ENCODE measurements around the gene ADAM11.

ADAM11 gene

GRCh38 chr17:44775838-44776621, 17.2 kb downstream of the ADAM11 start:
- peak overlapping the region; percentile 80 for H3K4me2 ChIP-seq (ENCODE audit: low read depth, low read length, poor library complexity, severe bottlenecking)
- H4K20me1 ChIP-seq (ENCODE audit: low read depth, low read length) = no peaks in the 10 kb centered on the region
- H3K9me2 ChIP-seq (replicated peaks; ENCODE audit: insufficient read depth, low read length) = no peaks in the 10 kb centered on the region
- TF ChIP-seq CTCF (IDR thresholded peaks at IDR 0.05; ENCODE audit: insufficient read depth, low read length, poor library complexity, severe bottlenecking) (no peak), EZH2phosphoT487 (conservative IDR thresholded peaks at IDR 0.05; ENCODE audit: low read length) (no peak)
- H3K9me3 ChIP-seq (ENCODE audit: insufficient read depth, low read length) = no peaks in the 10 kb centered on the region
- H3K79me2 ChIP-seq (ENCODE audit: insufficient read depth, low read length) = no peaks in the 10 kb centered on the region
- H3K27ac ChIP-seq (ENCODE audit: low read depth, low read length) = no peak overlapping the region
- peak overlapping the region; percentile 49 for H3K9ac ChIP-seq (ENCODE audit: low read length)
- no peaks in the 10 kb centered on the region for H3K27me3 ChIP-seq (ENCODE audit: low read length)
- no peaks in the 10 kb centered on the region for H3K36me3 ChIP-seq (ENCODE audit: low read length)
- peak overlapping the region; percentile 81 for H2AFZ ChIP-seq (ENCODE audit: low read depth, low read length, severe bottlenecking)
- H3F3A ChIP-seq (ENCODE audit: insufficient read depth) = no peaks in the 10 kb centered on the region
- peak overlapping the region; percentile 32 for H3K4me3 ChIP-seq (ENCODE audit: insufficient read depth, low read length, poor library complexity, severe bottlenecking)

- no peak overlapping the region for H3K4me2 ChIP-seq (ENCODE audit: low read depth, low read length, poor library complexity, severe bottlenecking)
- H4K20me1 ChIP-seq (ENCODE audit: low read depth, low read length) = no peaks in the 10 kb centered on the region
- H3K27me3 ChIP-seq (ENCODE audit: low read length) = no peaks in the 10 kb centered on the region
- H3K36me3 ChIP-seq (ENCODE audit: low read length) = no peaks in the 10 kb centered on the region
- H3F3A ChIP-seq (ENCODE audit: insufficient read depth) = no peaks in the 10 kb centered on the region
- no peaks in the 10 kb centered on the region for H3K9me3 ChIP-seq (ENCODE audit: insufficient read depth, low read length)
- H3K79me2 ChIP-seq (ENCODE audit: insufficient read depth, low read length) = no peaks in the 10 kb centered on the region
- H3K9me2 ChIP-seq (replicated peaks; ENCODE audit: insufficient read depth, low read length) = no peaks in the 10 kb centered on the region
- no peak overlapping the region for H3K4me3 ChIP-seq (ENCODE audit: insufficient read depth, low read length, poor library complexity, severe bottlenecking)
- H3K9ac ChIP-seq (ENCODE audit: low read length) = no peak overlapping the region
- H3K27ac ChIP-seq (ENCODE audit: low read depth, low read length) = no peak overlapping the region
- no peak overlapping the region for H2AFZ ChIP-seq (ENCODE audit: low read depth, low read length, severe bottlenecking)
- TF ChIP-seq CTCF (IDR thresholded peaks at IDR 0.05; ENCODE audit: insufficient read depth, low read length, poor library complexity, severe bottlenecking) = no peak
- no peak for TF ChIP-seq EZH2phosphoT487 (conservative IDR thresholded peaks at IDR 0.05; ENCODE audit: low read length)
These were observed 18.0 kb downstream of the ADAM11 start for GRCh38 chr17:44776628-44777393.

- Histone ChIP-seq H3K9me3 (ENCODE audit: insufficient read depth, low read length) (no peaks in the 10 kb centered on the region), H3K27ac (ENCODE audit: low read depth, low read length) (no peak overlapping the region), H3K27me3 (ENCODE audit: low read length) (no peaks in the 10 kb centered on the region), H3F3A (ENCODE audit: insufficient read depth) (no peaks in the 10 kb centered on the region), H3K9ac (ENCODE audit: low read length) (no peak overlapping the region), H3K9me2 (replicated peaks; ENCODE audit: insufficient read depth, low read length) (no peaks in the 10 kb centered on the region), H3K79me2 (ENCODE audit: insufficient read depth, low read length) (no peaks in the 10 kb centered on the region), H3K36me3 (ENCODE audit: low read length) (no peaks in the 10 kb centered on the region), H4K20me1 (ENCODE audit: low read depth, low read length) (no peaks in the 10 kb centered on the region), H3K4me2 (ENCODE audit: low read depth, low read length, poor library complexity, severe bottlenecking) (no peak overlapping the region), H3K4me3 (ENCODE audit: insufficient read depth, low read length, poor library complexity, severe bottlenecking) (no peak overlapping the region), H2AFZ (ENCODE audit: low read depth, low read length, severe bottlenecking) (no peak overlapping the region)
- no peak for TF ChIP-seq EZH2phosphoT487 (conservative IDR thresholded peaks at IDR 0.05; ENCODE audit: low read length)
- TF ChIP-seq CTCF (IDR thresholded peaks at IDR 0.05; ENCODE audit: insufficient read depth, low read length, poor library complexity, severe bottlenecking) = no peak
These were observed 18.9 kb downstream of the ADAM11 start for GRCh38 chr17:44777394-44778348.
